ENCODE data around the gene CASTOR2. TPM values are rescaled to one million over a fixed set of nuclear protein-coding genes. Genes with fewer than 3 reads are reported as not detected.

Gene CASTOR2
- total and polyA plus RNA-seq, 5 experiments from 2014 or later: 0.31 to 9.3 (median 1.5) TPM

GRCh38 chr7:75018570-75019364, 54.3 kb downstream of the CASTOR2 start:
- ATAC-seq: no peak

DNA sequence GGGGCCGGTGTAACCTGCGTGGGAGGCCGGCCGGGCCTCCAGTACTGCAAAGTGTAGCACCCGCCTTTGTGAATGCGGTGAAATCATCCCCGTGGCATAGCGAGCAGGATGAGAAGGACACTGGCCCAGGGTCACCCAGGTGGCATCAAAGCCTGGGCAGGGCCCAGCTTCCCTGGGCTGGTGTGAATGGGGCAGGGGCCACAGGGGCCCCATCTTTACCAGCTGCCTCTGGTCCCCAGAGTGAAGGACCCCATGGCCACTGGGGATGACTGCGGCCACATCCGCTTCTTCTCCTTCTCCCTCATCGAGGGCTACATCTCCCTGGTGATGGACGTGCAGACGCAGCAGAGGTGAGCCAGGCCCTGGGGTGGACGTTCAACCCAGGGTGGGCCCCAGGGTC, 55.3 kb downstream of the CASTOR2 start:
- no peaks in the 10 kb centered on the region for H3K27me3 Mint-ChIP-seq
- peaks cover 0 to 8% (median 7%) of the 10 kb centered on the region in 3 donors for H3K36me3 Mint-ChIP-seq
- H3K27ac Mint-ChIP-seq: no peak overlapping the region
- POLR2A ChIA-PET: no interaction called here
- DNase-seq (no peak), ATAC-seq (no peak)
- no peak overlapping the region for H3K4me3 Mint-ChIP-seq
- no peaks in the 10 kb centered on the region for H3K4me1 Mint-ChIP-seq
- H3K9me3 Mint-ChIP-seq: no peaks in the 10 kb centered on the region

More at GRCh38 chr7:75018570-75019364, 54.3 kb downstream of the CASTOR2 start:
- no peaks in the 10 kb centered on the region for H3K27me3 Mint-ChIP-seq
- no peaks in the 10 kb centered on the region for H3K4me1 Mint-ChIP-seq
- no peak for DNase-seq
- peaks cover 0 to 8% (median 7%) of the 10 kb centered on the region in 3 donors for H3K36me3 Mint-ChIP-seq
- no peak overlapping the region for H3K4me3 Mint-ChIP-seq
- POLR2A ChIA-PET: no interaction called here
- no peaks in the 10 kb centered on the region for H3K9me3 Mint-ChIP-seq
- H3K27ac Mint-ChIP-seq: no peak overlapping the region

GRCh38 chr7:75024922-75025321, 60.4 kb downstream of the CASTOR2 start:
- Mint-ChIP-seq H3K27me3 (no peaks in the 10 kb centered on the region), H3K27ac (no peak overlapping the region), H3K9me3 (no peaks in the 10 kb centered on the region), H3K36me3 (peaks cover 0 to 2% (median 0%) of the 10 kb centered on the region in 3 donors), H3K4me3 (no peak overlapping the region), H3K4me1 (no peaks in the 10 kb centered on the region)
- DNase-seq: no peak
- ATAC-seq: no peak
- POLR2A ChIA-PET: no interaction called here

GRCh38 chr7:75028299-75028698, 63.8 kb downstream of the CASTOR2 start:
- Mint-ChIP-seq H3K36me3 (peaks cover 0 to 8% (median 2%) of the 10 kb centered on the region in 3 donors), H3K27ac (no peak overlapping the region), H3K9me3 (no peaks in the 10 kb centered on the region), H3K27me3 (no peaks in the 10 kb centered on the region), H3K4me1 (no peaks in the 10 kb centered on the region), H3K4me3 (no peak overlapping the region)
- ATAC-seq (no peak), DNase-seq (no peak)
- POLR2A ChIA-PET: no interaction called here

DNA sequence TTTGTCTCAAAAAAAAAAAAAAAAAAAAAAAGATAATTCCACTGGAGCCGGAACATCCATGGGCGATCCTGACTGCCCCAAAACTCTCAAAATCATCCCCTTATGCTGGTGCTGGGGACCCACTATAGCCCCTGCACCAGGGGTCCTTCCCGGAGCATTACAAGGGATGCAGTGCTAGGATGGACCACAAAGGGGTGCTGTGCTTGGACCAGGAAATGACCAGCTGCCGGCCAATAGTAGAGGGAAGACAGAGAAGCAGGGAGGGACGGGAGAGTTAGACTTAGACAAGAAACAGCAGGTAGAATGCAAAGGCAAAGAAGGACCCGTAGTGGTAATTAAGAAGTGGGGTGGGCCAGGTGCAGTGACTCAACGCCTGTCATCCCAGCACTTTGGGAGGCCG, 68.6 kb downstream of the CASTOR2 start:
- H3K9me3 Mint-ChIP-seq: no peaks in the 10 kb centered on the region
- POLR2A ChIA-PET: no interaction called here
- ATAC-seq (no peak), DNase-seq (no peak)
- no peaks in the 10 kb centered on the region for H3K27me3 Mint-ChIP-seq
- no peaks in the 10 kb centered on the region for H3K4me1 Mint-ChIP-seq
- H3K4me3 Mint-ChIP-seq: no peak overlapping the region
- H3K27ac Mint-ChIP-seq: peak overlapping the region in 1 of 10 donors; percentile 7
- peaks cover 0 to 8% (median 0%) of the 10 kb centered on the region in 3 donors for H3K36me3 Mint-ChIP-seq

DNA sequence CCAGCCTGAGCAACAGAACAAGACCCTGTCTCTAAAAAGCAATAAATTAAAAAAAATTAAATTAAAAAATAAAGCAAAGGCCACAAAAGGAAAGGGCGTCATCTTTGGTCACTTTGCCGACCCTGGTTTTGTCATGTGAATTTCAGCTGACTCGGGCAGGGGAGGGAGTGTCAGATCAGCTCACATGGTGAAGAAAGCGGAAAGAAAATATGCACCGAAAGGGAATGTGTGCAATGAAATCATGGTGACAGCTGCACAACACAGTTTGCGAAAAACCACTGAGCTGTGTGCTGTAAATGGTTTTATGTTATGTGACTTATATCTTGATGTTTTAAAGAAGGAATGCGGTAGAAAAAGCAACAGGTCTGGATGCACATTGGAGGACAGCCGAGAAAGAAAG, 69.3 kb downstream of the CASTOR2 start:
- no peaks in the 10 kb centered on the region for H3K4me1 Mint-ChIP-seq
- H3K27me3 Mint-ChIP-seq: no peaks in the 10 kb centered on the region
- H3K4me3 Mint-ChIP-seq: no peak overlapping the region
- no peak for ATAC-seq
- H3K27ac Mint-ChIP-seq: no peak overlapping the region
- DNase-seq: no peak
- H3K9me3 Mint-ChIP-seq: no peaks in the 10 kb centered on the region
- POLR2A ChIA-PET: no interaction called here
- peaks cover 0 to 8% (median 0%) of the 10 kb centered on the region in 3 donors for H3K36me3 Mint-ChIP-seq

- POLR2A ChIA-PET: no interaction called here
- ATAC-seq: no peak
- Mint-ChIP-seq H3K27ac (no peak overlapping the region), H3K4me1 (no peaks in the 10 kb centered on the region), H3K36me3 (peaks cover 0 to 26% (median 5%) of the 10 kb centered on the region in 3 donors), H3K4me3 (no peak overlapping the region), H3K9me3 (no peaks in the 10 kb centered on the region), H3K27me3 (no peaks in the 10 kb centered on the region)
- no peak for DNase-seq
Measured at GRCh38 chr7:75038508-75038907, 74.0 kb downstream of the CASTOR2 start.

DNA sequence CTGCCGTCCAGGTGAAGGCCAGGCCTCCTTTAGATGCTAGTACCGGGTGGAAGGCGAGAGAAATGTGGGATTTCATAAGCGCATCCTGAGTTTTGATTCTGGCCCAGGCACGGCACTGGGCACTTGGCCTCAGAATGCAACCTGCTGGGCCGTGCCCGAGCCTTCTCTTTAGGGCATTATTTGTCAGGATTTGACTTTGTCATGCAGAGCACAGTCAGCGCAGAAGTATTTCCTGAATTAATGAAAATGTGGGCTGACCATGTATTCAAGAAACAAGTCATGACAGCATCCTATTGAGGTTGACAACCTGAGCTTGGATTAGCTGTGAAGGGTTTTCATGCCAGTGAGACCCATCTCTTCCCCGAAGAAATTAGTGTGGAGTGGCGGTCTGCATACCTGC, 74.7 kb downstream of the CASTOR2 start:
- Mint-ChIP-seq H3K27ac (peak overlapping the region in 2 of 10 donors; percentile 25 to 86), H3K27me3 (no peaks in the 10 kb centered on the region), H3K4me1 (no peaks in the 10 kb centered on the region), H3K4me3 (no peak overlapping the region), H3K9me3 (no peaks in the 10 kb centered on the region), H3K36me3 (peaks cover 0 to 32% (median 5%) of the 10 kb centered on the region in 3 donors)
- ATAC-seq (no peak), DNase-seq (no peak)
- POLR2A ChIA-PET: no interaction called here

DNA sequence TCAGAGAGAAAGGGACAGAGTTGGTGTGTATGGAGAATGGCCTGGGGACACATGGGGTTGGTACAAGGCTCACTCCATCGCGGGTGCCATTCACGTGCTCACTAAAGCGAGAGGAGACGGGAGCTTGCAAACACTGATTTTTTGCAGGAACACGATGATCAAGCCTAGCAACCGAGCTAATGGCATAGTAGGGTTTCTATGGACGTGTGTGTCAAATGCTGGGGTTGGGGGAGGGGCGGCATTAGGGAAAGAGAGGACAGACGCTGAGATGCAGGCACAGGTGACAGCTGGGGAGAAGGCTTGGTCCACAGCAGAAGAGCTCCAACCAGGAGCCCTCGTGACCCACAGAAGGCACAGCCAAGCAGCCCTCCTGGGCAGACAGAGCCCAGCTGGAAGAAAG, 75.2 kb downstream of the CASTOR2 start:
- DNase-seq: no peak
- H3K4me3 Mint-ChIP-seq: no peak overlapping the region
- POLR2A ChIA-PET: no interaction called here
- H3K27me3 Mint-ChIP-seq: no peaks in the 10 kb centered on the region
- H3K9me3 Mint-ChIP-seq: no peaks in the 10 kb centered on the region
- H3K4me1 Mint-ChIP-seq: no peaks in the 10 kb centered on the region
- ATAC-seq: no peak
- peaks cover 0 to 36% (median 5%) of the 10 kb centered on the region in 3 donors for H3K36me3 Mint-ChIP-seq
- H3K27ac Mint-ChIP-seq: peak overlapping the region in 4 of 10 donors; percentile 11 to 86 (median 32)

DNA sequence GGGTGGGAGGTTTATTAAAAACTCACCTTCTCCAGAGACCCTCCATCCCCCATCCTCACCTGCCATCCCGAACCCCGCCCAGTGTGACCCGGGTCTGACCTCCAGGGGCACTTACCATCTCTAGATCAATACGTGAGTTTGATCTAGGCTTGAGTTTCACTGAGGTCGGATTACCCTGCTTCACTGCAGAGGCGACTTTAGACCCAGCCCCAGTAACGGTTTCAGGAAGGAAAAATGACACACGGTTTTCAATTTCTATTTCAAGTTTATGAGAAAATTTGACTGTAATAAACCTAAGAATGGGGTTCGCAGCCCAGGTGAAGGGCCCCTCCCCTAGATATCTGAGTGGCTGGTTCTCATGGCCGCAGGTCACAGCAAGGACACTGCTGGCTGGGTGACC, 76.0 kb downstream of the CASTOR2 start:
- DNase-seq (no peak), ATAC-seq (no peak)
- H3K36me3 Mint-ChIP-seq: peaks cover 0 to 39% (median 5%) of the 10 kb centered on the region in 3 donors
- POLR2A ChIA-PET: no interaction called here
- H3K27ac Mint-ChIP-seq: no peak overlapping the region
- H3K4me1 Mint-ChIP-seq: no peaks in the 10 kb centered on the region
- no peak overlapping the region for H3K4me3 Mint-ChIP-seq
- H3K9me3 Mint-ChIP-seq: no peaks in the 10 kb centered on the region
- H3K27me3 Mint-ChIP-seq: no peaks in the 10 kb centered on the region

- Mint-ChIP-seq H3K27ac (no peak overlapping the region), H3K27me3 (no peaks in the 10 kb centered on the region), H3K4me3 (no peak overlapping the region), H3K9me3 (no peaks in the 10 kb centered on the region), H3K36me3 (peaks cover 0 to 55% (median 5%) of the 10 kb centered on the region in 3 donors), H3K4me1 (no peaks in the 10 kb centered on the region)
- DNase-seq (no peak), ATAC-seq (no peak)
- POLR2A ChIA-PET: no interaction called here
Measured at GRCh38 chr7:75042286-75042685, 77.8 kb downstream of the CASTOR2 start.

DNA sequence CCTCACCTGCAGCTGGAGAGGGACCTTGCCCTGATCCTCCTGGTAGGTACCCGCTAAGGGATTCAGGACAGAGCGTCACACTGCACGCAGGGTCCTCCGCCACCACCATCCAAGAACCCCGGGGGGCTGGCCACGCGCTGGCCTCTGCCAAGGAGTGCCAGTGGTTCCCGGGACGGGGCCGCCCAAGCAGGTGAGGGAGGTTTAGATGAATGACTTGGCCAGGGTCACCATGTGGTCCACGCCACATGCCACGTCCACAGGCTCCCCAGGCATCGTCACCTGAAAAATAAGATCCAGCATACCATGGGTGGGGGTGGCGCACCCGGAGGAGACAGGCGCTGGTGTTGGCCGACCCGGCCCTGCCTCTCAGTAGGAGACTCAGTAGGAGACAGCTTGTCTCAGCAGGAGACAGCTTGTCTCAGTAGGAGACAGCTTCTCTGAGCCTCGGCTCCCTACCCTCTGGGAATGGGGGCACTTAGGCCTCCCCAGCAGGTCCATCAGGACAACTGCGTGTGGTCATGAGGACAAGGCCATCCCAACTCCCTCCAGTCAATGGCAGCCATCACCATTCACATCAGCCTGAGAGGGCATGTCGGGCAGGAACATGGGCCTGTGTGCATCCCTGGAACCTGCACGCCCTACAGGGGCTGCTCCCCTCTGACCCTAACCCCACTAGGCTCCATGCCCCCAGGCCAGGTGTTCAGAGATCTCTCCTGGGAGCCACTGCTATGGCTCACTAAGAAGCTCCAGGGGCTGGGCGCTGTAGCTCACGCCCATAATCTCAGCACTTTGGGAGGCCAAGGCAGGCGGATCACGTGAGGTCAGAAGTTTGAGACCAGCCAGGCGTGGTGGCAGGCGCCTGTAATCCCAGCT, 78.6 kb downstream of the CASTOR2 start:
- DNase-seq (no peak), ATAC-seq (no peak)
- Mint-ChIP-seq H3K9me3 (no peaks in the 10 kb centered on the region), H3K27me3 (no peaks in the 10 kb centered on the region), H3K36me3 (peaks cover 0 to 56% (median 5%) of the 10 kb centered on the region in 3 donors), H3K4me1 (no peaks in the 10 kb centered on the region), H3K27ac (no peak overlapping the region), H3K4me3 (no peak overlapping the region)
- POLR2A ChIA-PET: no interaction called here

GRCh38 chr7:75045881-75046280, 81.4 kb downstream of the CASTOR2 start:
- no peak for DNase-seq
- Mint-ChIP-seq H3K9me3 (no peaks in the 10 kb centered on the region), H3K27me3 (no peaks in the 10 kb centered on the region), H3K36me3 (peaks cover 0 to 78% (median 8%) of the 10 kb centered on the region in 3 donors), H3K4me1 (no peaks in the 10 kb centered on the region), H3K27ac (no peak overlapping the region), H3K4me3 (no peak overlapping the region)
- ATAC-seq: no peak
- POLR2A ChIA-PET: no interaction called here

Measured in naive thymus-derived CD8-positive, alpha-beta T cell (primary cell).